Transverse colon (tissue), 4 donors: Measurements from ENCODE around the gene RERE. TPM values are rescaled to one million over a fixed set of nuclear protein-coding genes. Genes with fewer than 3 reads are reported as not detected.
A peak's percentile ranks its signal among the peaks of the same experiment; 100 is the strongest.

ENCODE experiments used
- DNase-seq: peaks from one replicate; pipeline ENCODE4 v3.0.0-alpha.2; 2019
- H3K27ac ChIP-seq, 4 donors: fragments of 200-600 bp; sonication (generic); 2 replicates each; pipeline ENCODE4 v1.5.1; 2016 to 2018; ENCODE audit warnings: inconsistent platforms in 4 of 4
- H3K27me3 ChIP-seq: fragments of 200-600 bp; sonication (generic); 2 replicates; pipeline ENCODE4 v1.5.1; 2017; ENCODE audit warnings: inconsistent platforms
- H3K36me3 ChIP-seq, 4 donors: fragments of 200-600 bp; sonication (generic); 2 replicates each; pipeline ENCODE4 v1.5.1; 2017 to 2019; ENCODE audit warnings: inconsistent platforms in 4 of 4
- H3K4me1 ChIP-seq, 4 donors: fragments of 200-600 bp; sonication (generic); 2 replicates each; pipeline ENCODE4 v1.5.1; 2017 to 2020; ENCODE audit warnings: inconsistent platforms in 4 of 4
- H3K4me3 ChIP-seq, 4 donors: fragments of 200-600 bp; sonication (generic); 1 replicate in 1 of 4; 2 replicates in 3 of 4; pipeline versions ENCODE4 v1.5.1 to v1.6.1; 2017 to 2019; ENCODE audit warnings: inconsistent platforms in 4 of 4
- H3K9me3 ChIP-seq, 2 donors: fragments of 200-600 bp; sonication (generic); 2 replicates each; pipeline ENCODE4 v1.5.1; 2017 to 2019; ENCODE audit warnings: inconsistent platforms in 2 of 2
- CTCF ChIP-seq, 5 experiments: fragments of 200-600 bp in 3 of 5; fragments of 450-650 bp in 2 of 5; sonication (generic) in 3 of 5; IDR thresholded peaks; 1 replicate in 2 of 5; 2 replicates in 3 of 5; pipeline ENCODE4 v1.5.1; 2016 to 2017; ENCODE audit warnings: antibody characterized with exemption in 5 of 5, inconsistent platforms in 3 of 5, mild to moderate bottlenecking in 2 of 5, moderate library complexity in 1 of 5
- EP300 ChIP-seq: sonication (generic); formaldehyde crosslinking; IDR thresholded peaks from one replicate; pipeline ENCODE4 v1.6.1; 2017; ENCODE audit warnings: antibody characterized with exemption, low read depth
- POLR2A ChIP-seq: fragments of 450-650 bp; IDR thresholded peaks from one replicate; pipeline ENCODE4 v1.6.1; 2016; ENCODE audit warnings: antibody characterized with exemption, mild to moderate bottlenecking, moderate library complexity
- POLR2AphosphoS5 ChIP-seq, 3 donors: sonication (generic); formaldehyde crosslinking; IDR thresholded peaks; one replicate each; pipeline ENCODE4 v1.6.1; 2016; ENCODE audit warnings: antibody characterized with exemption in 3 of 3
- whole genome bisulfite sequencing, 2 donors: methylation state at CpG; one replicate each; pipeline ENCODE4 v1.1.5; 2018; ENCODE audit warnings: low coverage in 1 of 2; 5-methylcytosine and 5-hydroxymethylcytosine counted together
- in situ Hi-C, 4 donors: fragments of 200-750 bp; cut with MboI; loops; one replicate each; pipeline versions ENCODE4 v1.15.0 to v1.15.1; 2017; ENCODE audit warnings: low sequenced_read_pairs in 3 of 4, low pct_ligation_motif_present in 1 of 4, low pct_unique_long_range_greater_than_20kb in 1 of 4
- intact Hi-C: fragments of 100-400 bp; cut with DNase I; formaldehyde crosslinking; loops from one replicate; pipeline ENCODE4 v1.15.1; 2023; ENCODE audit warnings: low total_unique reads
- total RNA-seq, 4 donors: library from RNA; depleted of rRNA; stranded (reverse); fragments of >200 nt; gene quantifications; one replicate each; pipeline ENCODE4 v1.1.0, GENCODE V29; 2016

RERE gene
- total RNA-seq, 4 donors from 2014 or later = 80.3 to 657 (median 105) TPM

- Histone ChIP-seq H3K27ac (peak overlapping the region in 2 of 4 donors; percentile 42 to 56), H3K36me3 (peaks cover 2 to 47% (median 19%) of the 10 kb centered on the region in 4 donors)
Measured at GRCh38 chr1:8355439-8356255, 461.8 kb downstream of the RERE start.

DNA sequence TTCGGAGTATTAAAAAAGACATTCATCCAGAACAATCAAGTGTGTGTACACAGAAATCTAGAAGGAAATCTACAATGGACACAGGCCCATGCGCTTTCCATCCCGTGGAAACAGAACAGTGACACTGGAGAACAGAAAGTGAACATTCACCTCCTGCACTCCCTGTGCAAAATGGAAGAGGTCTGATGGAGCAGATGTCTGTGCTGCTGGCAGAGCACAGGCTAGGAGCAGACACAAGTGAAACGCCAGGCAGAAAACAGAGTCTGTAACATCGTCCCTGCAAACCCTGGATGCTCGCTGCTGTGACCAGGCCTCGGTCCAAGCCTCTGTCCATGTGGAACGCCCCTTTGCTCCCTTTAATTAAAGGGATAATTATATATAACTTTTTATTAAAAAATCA lies 463.4 kb downstream of the RERE start:
- H3K27ac ChIP-seq = peak overlapping the region in 3 of 4 donors; percentile 54 to 76 (median 56)
- peaks cover 2 to 34% (median 18%) of the 10 kb centered on the region in 4 donors for H3K36me3 ChIP-seq
- TF ChIP-seq EP300 = no peak
- TF ChIP-seq CTCF (IDR thresholded peaks at IDR 0.05) = no peak
- no peak for TF ChIP-seq POLR2A
- no peak for TF ChIP-seq POLR2AphosphoS5 (IDR thresholded peaks at IDR 0.05)
- DNase-seq = no peak
- no peaks in the 10 kb centered on the region for H3K9me3 ChIP-seq
- no peaks in the 10 kb centered on the region for H3K27me3 ChIP-seq
- WGBS, 2 donors = 60 to 82% methylated on average over 1 to 8 of the region's 8 CpGs
- H3K4me3 ChIP-seq = no peak overlapping the region
- in situ Hi-C loops (no loop called here), intact Hi-C loops (no loop called here)
- peaks cover 0 to 12% (median 2%) of the 10 kb centered on the region in 4 donors for H3K4me1 ChIP-seq

More at GRCh38 chr1:8355439-8356255, 461.8 kb downstream of the RERE start:
- Histone ChIP-seq H3K9me3 (no peaks in the 10 kb centered on the region), H3K4me1 (peaks cover 0 to 12% (median 0%) of the 10 kb centered on the region in 4 donors), H3K27me3 (no peaks in the 10 kb centered on the region), H3K4me3 (no peak overlapping the region)
- no peak for DNase-seq
- intact Hi-C loops = no loop called here
- no peak for TF ChIP-seq CTCF (IDR thresholded peaks at IDR 0.05)
- no peak for TF ChIP-seq EP300
- TF ChIP-seq POLR2AphosphoS5 (IDR thresholded peaks at IDR 0.05) = no peak
- TF ChIP-seq POLR2A = no peak
- in situ Hi-C loops = no loop called here
- WGBS, 2 donors = 93% methylated on average over 21 of the region's 24 CpGs; no CpG with 5 or more reads in 1 of the 2 donors

DNA sequence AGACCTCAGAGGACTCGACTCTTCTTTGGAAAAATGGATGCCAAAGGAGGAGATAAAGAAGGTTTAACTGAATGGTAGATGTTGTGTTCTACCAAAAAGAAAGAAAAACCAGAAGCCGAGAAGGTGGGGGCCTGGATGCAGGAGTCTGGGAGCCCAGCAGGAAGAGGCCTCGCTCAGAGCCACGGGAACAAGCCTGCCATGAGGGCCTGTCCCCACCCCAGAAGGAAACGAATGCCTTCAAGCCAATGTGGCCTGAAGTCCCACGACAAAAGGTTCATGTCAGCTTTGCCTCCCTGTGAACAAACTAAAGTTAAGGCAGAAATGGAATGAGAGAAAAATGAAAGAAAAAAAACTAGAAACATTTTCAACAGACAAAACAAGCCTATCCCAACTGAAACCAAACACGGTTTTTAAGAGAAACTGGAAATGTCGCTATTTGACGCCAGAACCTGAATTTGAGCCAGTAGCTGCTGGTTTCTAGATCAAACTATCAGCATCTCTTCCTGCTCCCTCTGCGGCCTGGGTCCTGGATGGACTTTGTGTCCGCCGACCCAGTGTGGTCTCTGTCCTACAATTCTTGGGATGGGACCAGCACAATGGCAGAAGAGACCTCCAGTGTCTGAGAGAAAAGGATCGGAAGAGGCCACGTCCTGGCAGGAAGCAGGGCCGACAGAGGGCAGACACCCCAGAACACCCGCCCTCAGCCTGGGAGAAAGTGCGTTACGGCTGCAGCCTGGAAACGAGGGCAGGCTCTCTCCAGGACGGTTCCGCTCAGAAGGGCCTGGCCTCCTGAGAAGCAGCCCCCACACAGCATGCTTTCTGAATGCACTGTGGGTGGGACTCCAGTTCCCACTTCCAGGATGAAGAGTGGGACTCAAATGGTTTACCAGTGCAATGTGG lies 464.3 kb downstream of the RERE start:
- 74 to 77% methylated on average over 9 to 21 of the region's 21 CpGs for WGBS, 2 donors
- in situ Hi-C loops = no loop called here
- Histone ChIP-seq H3K4me3 (no peak overlapping the region), H3K27me3 (no peaks in the 10 kb centered on the region), H3K9me3 (no peaks in the 10 kb centered on the region), H3K27ac (peak overlapping the region; percentile 45 to 76 (median 55)), H3K36me3 (peaks cover 1 to 25% (median 12%) of the 10 kb centered on the region in 4 donors), H3K4me1 (peaks cover 0 to 17% (median 2%) of the 10 kb centered on the region in 4 donors)
- DNase-seq = no peak
- intact Hi-C loops = no loop called here
- TF ChIP-seq POLR2A (no peak), EP300 (no peak), POLR2AphosphoS5 (IDR thresholded peaks at IDR 0.05) (no peak), CTCF (IDR thresholded peaks at IDR 0.05) (no peak)

DNA sequence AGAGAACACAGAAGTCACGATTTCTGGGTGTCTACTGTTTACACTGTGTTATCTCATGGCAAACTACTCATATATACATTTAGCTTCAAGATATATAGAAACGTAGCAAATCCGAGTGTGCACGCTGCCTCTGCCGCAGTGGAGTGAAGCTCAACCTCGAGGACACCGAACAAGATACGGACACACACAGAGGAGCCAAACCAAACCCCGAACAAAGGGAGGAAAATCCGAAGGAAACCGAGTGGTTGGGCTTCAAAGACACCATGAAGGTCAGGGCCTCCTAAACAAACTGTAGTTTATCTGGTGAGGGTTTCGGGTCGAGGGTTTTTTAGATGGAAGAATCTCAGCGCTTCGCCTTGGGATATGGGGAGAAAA lies 465.0 kb downstream of the RERE start:
- Histone ChIP-seq H3K4me1 (peaks cover 0 to 17% (median 2%) of the 10 kb centered on the region in 4 donors), H3K27me3 (no peaks in the 10 kb centered on the region), H3K36me3 (peaks cover 0 to 23% (median 8%) of the 10 kb centered on the region in 4 donors), H3K9me3 (no peaks in the 10 kb centered on the region), H3K27ac (peak overlapping the region; percentile 45 to 76 (median 55)), H3K4me3 (no peak overlapping the region)
- no peak for TF ChIP-seq CTCF (IDR thresholded peaks at IDR 0.05)
- no peak for TF ChIP-seq POLR2AphosphoS5 (IDR thresholded peaks at IDR 0.05)
- in situ Hi-C loops (no loop called here), intact Hi-C loops (no loop called here)
- DNase-seq = no peak
- 77 to 80% methylated on average over 15 of the region's 15 CpGs for WGBS, 2 donors
